ENCODE measurements around the gene VPS8. TPM values are rescaled to one million over a fixed set of nuclear protein-coding genes. Genes with fewer than 3 reads are reported as not detected.

VPS8 gene
- total RNA-seq, 1 donor from 2014 or later: 68.8 TPM

- intact Hi-C loops (cut with micrococcal nuclease): no loop called here
- H3K4me1 Mint-ChIP-seq: no peaks in the 10 kb centered on the region
- no peaks in the 10 kb centered on the region for H3K27me3 Mint-ChIP-seq
- peaks cover 8% of the 10 kb centered on the region for H3K36me3 Mint-ChIP-seq (ENCODE audit: low read depth)
- no peak overlapping the region for H3K4me3 Mint-ChIP-seq
- CTCF ChIA-PET: no interaction called here
- DNase-seq (no peak), ATAC-seq (ENCODE audit: low read depth) (no peak)
- TF ChIP-seq, protein P1, sequence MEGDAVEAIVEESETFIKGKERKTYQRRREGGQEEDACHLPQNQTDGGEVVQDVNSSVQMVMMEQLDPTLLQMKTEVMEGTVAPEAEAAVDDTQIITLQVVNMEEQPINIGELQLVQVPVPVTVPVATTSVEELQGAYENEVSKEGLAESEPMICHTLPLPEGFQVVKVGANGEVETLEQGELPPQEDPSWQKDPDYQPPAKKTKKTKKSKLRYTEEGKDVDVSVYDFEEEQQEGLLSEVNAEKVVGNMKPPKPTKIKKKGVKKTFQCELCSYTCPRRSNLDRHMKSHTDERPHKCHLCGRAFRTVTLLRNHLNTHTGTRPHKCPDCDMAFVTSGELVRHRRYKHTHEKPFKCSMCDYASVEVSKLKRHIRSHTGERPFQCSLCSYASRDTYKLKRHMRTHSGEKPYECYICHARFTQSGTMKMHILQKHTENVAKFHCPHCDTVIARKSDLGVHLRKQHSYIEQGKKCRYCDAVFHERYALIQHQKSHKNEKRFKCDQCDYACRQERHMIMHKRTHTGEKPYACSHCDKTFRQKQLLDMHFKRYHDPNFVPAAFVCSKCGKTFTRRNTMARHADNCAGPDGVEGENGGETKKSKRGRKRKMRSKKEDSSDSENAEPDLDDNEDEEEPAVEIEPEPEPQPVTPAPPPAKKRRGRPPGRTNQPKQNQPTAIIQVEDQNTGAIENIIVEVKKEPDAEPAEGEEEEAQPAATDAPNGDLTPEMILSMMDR (IDR thresholded peaks at IDR 0.05): no peak
- POLR2A ChIA-PET: no interaction called here
- H3K27ac Mint-ChIP-seq: no peak overlapping the region
- H3K9me3 Mint-ChIP-seq: peaks cover 32% of the 10 kb centered on the region
Observed at GRCh38 chr3:185060655-185061054, 248.7 kb downstream of the VPS8 start.

DNA sequence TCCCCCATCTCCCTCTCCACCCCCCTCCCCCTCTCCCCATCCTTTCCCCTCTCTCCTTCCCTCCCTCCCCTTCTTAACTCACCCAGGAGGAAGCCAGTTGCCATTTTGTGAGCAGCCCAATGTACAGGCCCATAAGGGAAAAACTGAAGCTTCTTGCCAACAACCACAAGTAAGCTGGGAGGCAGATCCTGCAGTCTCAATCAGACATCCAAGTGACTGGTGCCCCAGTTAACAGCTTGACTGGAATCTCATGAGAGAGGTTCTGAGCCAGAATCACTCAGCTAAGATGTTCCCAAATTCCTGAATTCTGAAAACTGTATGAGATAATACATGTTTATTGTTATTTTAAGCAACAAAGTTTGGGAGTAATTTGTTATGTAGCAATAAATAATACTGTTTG lies 250.2 kb downstream of the VPS8 start:
- H3K4me3 Mint-ChIP-seq: no peak overlapping the region
- ChIA-PET CTCF (no interaction called here), POLR2A (no interaction called here)
- no peak overlapping the region for H3K27ac Mint-ChIP-seq
- H3K27me3 Mint-ChIP-seq: no peaks in the 10 kb centered on the region
- H3K36me3 Mint-ChIP-seq (ENCODE audit: low read depth): peaks cover under 1% of the 10 kb centered on the region
- peaks cover 28% of the 10 kb centered on the region for H3K9me3 Mint-ChIP-seq
- TF ChIP-seq, protein P1 (IDR thresholded peaks at IDR 0.05): no peak
- no peaks in the 10 kb centered on the region for H3K4me1 Mint-ChIP-seq
- intact Hi-C loops (cut with micrococcal nuclease): no loop called here
- ATAC-seq (ENCODE audit: low read depth): no peak
- no peak for DNase-seq

GRCh38 chr3:185063431-185063830 lies 251.5 kb downstream of the VPS8 start:
- DNase-seq (no peak), ATAC-seq (ENCODE audit: low read depth) (no peak)
- CTCF ChIA-PET: interaction anchor here (0.7 kb wide), 1 partner anchor 816 kb away, joined by 4 read pairs; no protein-coding TSS in a partner anchor
- TF ChIP-seq, protein P1 (IDR thresholded peaks at IDR 0.05): no peak
- H3K27ac Mint-ChIP-seq: no peak overlapping the region
- no peaks in the 10 kb centered on the region for H3K36me3 Mint-ChIP-seq (ENCODE audit: low read depth)
- no peak overlapping the region for H3K4me3 Mint-ChIP-seq
- POLR2A ChIA-PET: no interaction called here
- H3K4me1 Mint-ChIP-seq: no peaks in the 10 kb centered on the region
- peaks cover 20% of the 10 kb centered on the region for H3K9me3 Mint-ChIP-seq
- intact Hi-C loops (cut with micrococcal nuclease): no loop called here
- no peaks in the 10 kb centered on the region for H3K27me3 Mint-ChIP-seq

DNA sequence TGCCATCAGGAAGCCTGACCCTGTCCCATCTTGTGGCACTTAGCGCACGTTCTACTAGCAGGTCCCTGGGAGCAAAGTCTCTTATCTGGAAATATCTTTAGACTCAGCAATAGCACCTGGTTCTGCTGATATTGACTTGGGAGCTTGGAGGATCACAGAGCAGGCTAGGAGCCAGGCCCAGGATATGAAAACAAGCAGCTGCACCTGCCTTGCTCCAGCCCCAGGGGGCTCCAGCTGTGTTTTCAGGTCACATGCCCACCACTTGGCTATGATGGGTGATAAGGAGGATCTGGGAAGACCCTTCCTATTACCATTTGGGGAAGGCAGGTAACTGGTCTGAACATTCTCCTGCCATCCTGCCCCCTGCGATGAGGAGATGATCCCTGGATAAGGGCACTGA lies 253.1 kb downstream of the VPS8 start:
- no peaks in the 10 kb centered on the region for H3K4me1 Mint-ChIP-seq
- no peaks in the 10 kb centered on the region for H3K27me3 Mint-ChIP-seq
- POLR2A ChIA-PET: no interaction called here
- no peak overlapping the region for H3K4me3 Mint-ChIP-seq
- no peak for ATAC-seq (ENCODE audit: low read depth)
- peaks cover 10% of the 10 kb centered on the region for H3K9me3 Mint-ChIP-seq
- no peak for DNase-seq
- no peaks in the 10 kb centered on the region for H3K36me3 Mint-ChIP-seq (ENCODE audit: low read depth)
- CTCF ChIA-PET: no interaction called here
- H3K27ac Mint-ChIP-seq: no peak overlapping the region
- TF ChIP-seq, protein P1 (IDR thresholded peaks at IDR 0.05): no peak
- intact Hi-C loops (cut with micrococcal nuclease): no loop called here

- intact Hi-C loops (cut with micrococcal nuclease): no loop called here
- TF ChIP-seq, protein P1 (IDR thresholded peaks at IDR 0.05): no peak
- CTCF ChIA-PET: no interaction called here
- ATAC-seq (ENCODE audit: low read depth): no peak
- DNase-seq: no peak
- POLR2A ChIA-PET: no interaction called here
- no peak overlapping the region for H3K4me3 Mint-ChIP-seq
- H3K36me3 Mint-ChIP-seq (ENCODE audit: low read depth): no peaks in the 10 kb centered on the region
- no peaks in the 10 kb centered on the region for H3K4me1 Mint-ChIP-seq
- H3K27ac Mint-ChIP-seq: no peak overlapping the region
- peaks cover 5% of the 10 kb centered on the region for H3K9me3 Mint-ChIP-seq
- H3K27me3 Mint-ChIP-seq: no peaks in the 10 kb centered on the region
Observed at GRCh38 chr3:185066251-185066650, 254.3 kb downstream of the VPS8 start.

All from activated B cell treated with CpG ODN at 0.5 μM for 24 hours (primary cell).